ENCODE measurements around the gene PCED1B. TPM values are rescaled to one million over a fixed set of nuclear protein-coding genes. Genes with fewer than 3 reads are reported as not detected.

The PCED1B gene
- polyA plus RNA-seq, 1 donor (not counting 4 experiments of a cell fraction or from before 2014, with no cell fraction given), result 3.2 TPM

- Histone ChIP-seq H4K20me1 (ENCODE audit: control insufficient read depth, extremely low read depth, insufficient read depth, low read length) (no peaks in the 10 kb centered on the region), H3K36me3 (ENCODE audit: control insufficient read depth in 2 of 2, extremely low read depth in 1 of 2, insufficient read depth in 2 of 2, low read length in 2 of 2) (peaks cover 1 to 6% of the 10 kb centered on the region in 2 experiments), H3K27ac (ENCODE audit: control insufficient read depth, insufficient read depth, low read length) (peak overlapping the region; percentile 76), H3K9ac (ENCODE audit: control insufficient read depth, extremely low read depth, insufficient read depth, low read length) (peak overlapping the region; percentile 31), H3K4me3 (ENCODE audit: control insufficient read depth in 2 of 3, extremely low read depth in 1 of 3, insufficient read depth in 2 of 3, low read depth in 1 of 3, low read length in 3 of 3) (no peak overlapping the region), H3K79me2 (ENCODE audit: control insufficient read depth, insufficient read depth, low read length) (no peaks in the 10 kb centered on the region), H3K4me1 (ENCODE audit: control insufficient read depth, extremely low read depth, insufficient read depth, low read length) (peaks cover 16% of the 10 kb centered on the region), H2AFZ (ENCODE audit: control insufficient read depth, low read length) (no peak overlapping the region), H3K9me1 (ENCODE audit: control insufficient read depth, extremely low read depth, insufficient read depth, low read length) (no peaks in the 10 kb centered on the region), H3K9me3 (ENCODE audit: control insufficient read depth, low read depth, low read length) (peaks cover 6% of the 10 kb centered on the region), H3K4me2 (ENCODE audit: control insufficient read depth, extremely low read depth, insufficient read depth, low read depth, low read length) (peak overlapping the region; percentile 11), H3K27me3 (ENCODE audit: control insufficient read depth, extremely low read depth, insufficient read depth, low read length) (no peaks in the 10 kb centered on the region)
- TF ChIP-seq EZH2 (IDR thresholded peaks at IDR 0.05; ENCODE audit: low read length), result no peak
- no peak for TF ChIP-seq CTCF (optimal IDR thresholded peaks at IDR 0.05 in 1 of 3, IDR thresholded peaks at IDR 0.05 in 1 of 3, conservative IDR thresholded peaks at IDR 0.05 in 1 of 3; ENCODE audit: extremely low read depth in 1 of 3, insufficient read depth in 2 of 3, low read length in 3 of 3)
- peak; percentile 96 for FAIRE-seq
- no peak for DNase-seq (ENCODE audit: low read depth, low spot score)
- dilution Hi-C loops (cut with MboI; ENCODE audit: extremely low pct_ligation_motif_present, low sequenced_read_pairs), result no loop called here
Observed at GRCh38 chr12:47236109-47236714, 156.8 kb downstream of the PCED1B start.

DNA sequence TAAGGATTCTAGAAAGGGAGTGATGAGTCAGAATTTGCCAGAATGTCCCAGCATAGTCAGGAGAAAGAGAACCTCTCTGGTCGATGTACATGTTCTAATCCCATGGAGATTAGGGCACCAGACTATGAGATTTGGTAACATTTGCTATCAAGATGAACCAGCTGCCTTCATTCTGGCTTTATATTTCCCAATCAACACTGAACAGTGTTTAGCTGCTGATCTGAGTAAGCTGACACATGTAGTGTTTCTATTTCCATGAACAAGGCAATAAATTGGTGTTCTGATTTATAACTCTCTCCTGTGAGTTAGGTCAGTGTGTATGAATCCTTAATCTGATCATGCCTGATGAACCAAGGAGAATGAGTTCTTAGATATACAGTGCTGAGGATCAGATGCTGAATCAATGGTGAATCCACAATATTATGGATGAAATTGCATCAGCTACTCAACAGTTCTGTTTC is 158.4 kb downstream of the PCED1B start:
- no peaks in the 10 kb centered on the region for H4K20me1 ChIP-seq (ENCODE audit: control insufficient read depth, extremely low read depth, insufficient read depth, low read length)
- TF ChIP-seq EZH2 (IDR thresholded peaks at IDR 0.05; ENCODE audit: low read length) (no peak), CTCF (optimal IDR thresholded peaks at IDR 0.05 in 1 of 3, IDR thresholded peaks at IDR 0.05 in 1 of 3, conservative IDR thresholded peaks at IDR 0.05 in 1 of 3; ENCODE audit: extremely low read depth in 1 of 3, insufficient read depth in 2 of 3, low read length in 3 of 3) (no peak)
- no peak overlapping the region for H3K27ac ChIP-seq (ENCODE audit: control insufficient read depth, insufficient read depth, low read length)

More for the DNA sequence above, 158.4 kb downstream of the PCED1B start:
- Histone ChIP-seq H3K27me3 (ENCODE audit: control insufficient read depth, extremely low read depth, insufficient read depth, low read length) (no peaks in the 10 kb centered on the region), H3K9me3 (ENCODE audit: control insufficient read depth, low read depth, low read length) (peaks cover 6% of the 10 kb centered on the region), H3K4me1 (ENCODE audit: control insufficient read depth, extremely low read depth, insufficient read depth, low read length) (peaks cover 16% of the 10 kb centered on the region), H3K79me2 (ENCODE audit: control insufficient read depth, insufficient read depth, low read length) (no peaks in the 10 kb centered on the region), H3K4me3 (ENCODE audit: control insufficient read depth in 2 of 3, extremely low read depth in 1 of 3, insufficient read depth in 2 of 3, low read depth in 1 of 3, low read length in 3 of 3) (no peak overlapping the region), H3K9ac (ENCODE audit: control insufficient read depth, extremely low read depth, insufficient read depth, low read length) (no peak overlapping the region), H3K4me2 (ENCODE audit: control insufficient read depth, extremely low read depth, insufficient read depth, low read depth, low read length) (no peak overlapping the region), H3K36me3 (ENCODE audit: control insufficient read depth in 2 of 2, extremely low read depth in 1 of 2, insufficient read depth in 2 of 2, low read length in 2 of 2) (peaks cover 1 to 6% of the 10 kb centered on the region in 2 experiments), H3K9me1 (ENCODE audit: control insufficient read depth, extremely low read depth, insufficient read depth, low read length) (no peaks in the 10 kb centered on the region), H2AFZ (ENCODE audit: control insufficient read depth, low read length) (no peak overlapping the region)
- FAIRE-seq (no peak), DNase-seq (ENCODE audit: low read depth, low spot score) (no peak)
- dilution Hi-C loops (cut with MboI; ENCODE audit: extremely low pct_ligation_motif_present, low sequenced_read_pairs), result no loop called here

Measured in keratinocyte (primary cell).